WERI-Rb-1 (cell line): ENCODE measurements around the gene DIDO1.

Experiments
- DNase-seq: peaks from one replicate; pipeline ENCODE4 v3.0.0-alpha.2; 2020
- H3K27ac ChIP-seq: fragments of 250-450 bp; sonication (Bioruptor Pico); 2 replicates; pipeline ENCODE4 v1.5.1; 2020; ENCODE audit warnings: mild to moderate bottlenecking, moderate library complexity
- H3K27me3 ChIP-seq: fragments of 250-450 bp; sonication (Bioruptor Pico); 2 replicates; pipeline ENCODE4 v1.5.1; 2021; ENCODE audit warnings: mild to moderate bottlenecking, low read depth, moderate library complexity; ENCODE audit not compliant: insufficient read depth, severe bottlenecking
- H3K36me3 ChIP-seq: fragments of 250-450 bp; sonication (Bioruptor Pico); 2 replicates; pipeline ENCODE4 v1.5.1; 2020; ENCODE audit warnings: mild to moderate bottlenecking, moderate library complexity
- H3K4me3 ChIP-seq: 2 replicates; pipeline ENCODE4 v1.5.1; 2011; ENCODE audit warnings: low read depth, mild to moderate bottlenecking, control low read depth, low read length
- H3K9me3 ChIP-seq: fragments of 250-450 bp; sonication (Bioruptor Pico); 2 replicates; pipeline ENCODE4 v1.5.1; 2021; ENCODE audit warnings: mild to moderate bottlenecking, moderate library complexity; ENCODE audit not compliant: severe bottlenecking
- CTCF ChIP-seq: IDR thresholded peaks from 2 replicates; pipeline ENCODE4 v1.5.1; 2011; ENCODE audit warnings: low read depth, mild to moderate bottlenecking, control low read depth, inconsistent platforms, low read length

Gene DIDO1

GRCh38 chr20:62967628-62968351 lies 41.5 kb upstream of the DIDO1 start:
- Histone ChIP-seq H3K4me3 (no peak overlapping the region), H3K27me3 (no peaks in the 10 kb centered on the region), H3K9me3 (no peaks in the 10 kb centered on the region), H3K36me3 (no peaks in the 10 kb centered on the region), H3K27ac (no peak overlapping the region)
- no peak for DNase-seq
- TF ChIP-seq CTCF, result no peak

GRCh38 chr20:62967149-62967501 lies 40.8 kb upstream of the DIDO1 start:
- no peaks in the 10 kb centered on the region for H3K27me3 ChIP-seq

GRCh38 chr20:62966212-62967148 lies 40.2 kb upstream of the DIDO1 start:
- Histone ChIP-seq H3K4me3 (no peak overlapping the region), H3K9me3 (no peaks in the 10 kb centered on the region), H3K27me3 (no peaks in the 10 kb centered on the region), H3K36me3 (no peaks in the 10 kb centered on the region), H3K27ac (no peak overlapping the region)
- no peak for TF ChIP-seq CTCF
- no peak for DNase-seq

More at GRCh38 chr20:62967149-62967501, 40.8 kb upstream of the DIDO1 start:
- H3K36me3 ChIP-seq, result no peaks in the 10 kb centered on the region
- TF ChIP-seq CTCF, result no peak
- DNase-seq, result no peak
- H3K4me3 ChIP-seq, result no peak overlapping the region
- no peak overlapping the region for H3K27ac ChIP-seq
- H3K9me3 ChIP-seq, result no peaks in the 10 kb centered on the region

GRCh38 chr20:62965363-62965771 lies 39.1 kb upstream of the DIDO1 start:
- DNase-seq, result no peak
- Histone ChIP-seq H3K4me3 (no peak overlapping the region), H3K9me3 (no peaks in the 10 kb centered on the region), H3K27ac (no peak overlapping the region), H3K27me3 (no peaks in the 10 kb centered on the region), H3K36me3 (no peaks in the 10 kb centered on the region)
- TF ChIP-seq CTCF, result peak; percentile 13; the same call in 1 of the 2 replicates

- no peak overlapping the region for H3K27ac ChIP-seq
- no peak for TF ChIP-seq CTCF
Observed at GRCh38 chr20:62964700-62965099, 38.4 kb upstream of the DIDO1 start.

More at GRCh38 chr20:62964700-62965099, 38.4 kb upstream of the DIDO1 start:
- no peak for DNase-seq
- Histone ChIP-seq H3K4me3 (no peak overlapping the region), H3K36me3 (no peaks in the 10 kb centered on the region), H3K27me3 (no peaks in the 10 kb centered on the region), H3K9me3 (no peaks in the 10 kb centered on the region)
